GM23338 (cell line): ENCODE measurements around the gene DYTN.

Experiments used
- CREB1 ChIP-seq: fragments of 250-450 bp; sonication (Bioruptor Pico); IDR thresholded peaks from 2 replicates; pipeline ENCODE4 v1.5.0; 2020; ENCODE audit warnings: low read depth, mild to moderate bottlenecking, moderate library complexity
- EZH2 ChIP-seq: fragments of 200-600 bp; sonication (generic); IDR thresholded peaks from one replicate; pipeline ENCODE4 v1.8.0; 2017; ENCODE audit warnings: antibody characterized with exemption, mild to moderate bottlenecking, low read depth; ENCODE audit not compliant: unreplicated experiment
- EZH2phosphoT487 ChIP-seq: fragments of 200-600 bp; sonication (generic); IDR thresholded peaks from one replicate; pipeline ENCODE4 v1.8.1; 2018; ENCODE audit warnings: antibody characterized with exemption; ENCODE audit not compliant: unreplicated experiment
- JUNB ChIP-seq: IDR thresholded peaks from one replicate; pipeline ENCODE4 v1.6.1; 2016; ENCODE audit warnings: antibody characterized with exemption; ENCODE audit not compliant: unreplicated experiment
- NANOG ChIP-seq: IDR thresholded peaks from 2 replicates; pipeline ENCODE4 v1.6.1; 2016; ENCODE audit warnings: antibody characterized with exemption, borderline replicate concordance
- POLR2AphosphoS5 ChIP-seq: IDR thresholded peaks from 2 replicates; pipeline ENCODE4 v1.6.1; 2016; ENCODE audit warnings: antibody characterized with exemption, low read depth
- STAT1 ChIP-seq: IDR thresholded peaks from one replicate; pipeline ENCODE4 v1.6.1; 2016; ENCODE audit warnings: antibody characterized with exemption; ENCODE audit not compliant: unreplicated experiment
- ZNF331 ChIP-seq: fragments of 250-450 bp; sonication (Bioruptor Pico); IDR thresholded peaks from 2 replicates; pipeline ENCODE4 v1.5.0; 2020; ENCODE audit warnings: low read depth, mild to moderate bottlenecking, moderate library complexity
- TF ChIP-seq, protein P1 (sequence below), 2 experiments: fragments of 200-600 bp in 1 of 2; sonication (generic) in 1 of 2; conservative IDR thresholded peaks; 2 replicates each; pipeline versions ENCODE4 v1.5.1 to v1.6.1; 2016 to 2017; ENCODE audit warnings: antibody characterized with exemption in 2 of 2, low read depth in 2 of 2, mild to moderate bottlenecking in 2 of 2, moderate library complexity in 1 of 2
- TF ChIP-seq, protein P2 (sequence below): IDR thresholded peaks from one replicate; pipeline ENCODE4 v1.6.1; 2018; ENCODE audit warnings: antibody characterized with exemption; ENCODE audit not compliant: unreplicated experiment
- TF ChIP-seq, protein P3 (sequence below): IDR thresholded peaks from 2 replicates; pipeline ENCODE4 v1.6.1; 2016; ENCODE audit warnings: antibody characterized with exemption
- TF ChIP-seq, protein P4 (sequence below): fragments of 250-450 bp; sonication (Bioruptor Pico); IDR thresholded peaks from 2 replicates; pipeline ENCODE4 v1.5.0; 2020; ENCODE audit warnings: mild to moderate bottlenecking, moderate library complexity

GRCh38 chr2:206727287-206727686 lies 9.1 kb upstream of the DYTN start:
- TF ChIP-seq, protein P1, sequence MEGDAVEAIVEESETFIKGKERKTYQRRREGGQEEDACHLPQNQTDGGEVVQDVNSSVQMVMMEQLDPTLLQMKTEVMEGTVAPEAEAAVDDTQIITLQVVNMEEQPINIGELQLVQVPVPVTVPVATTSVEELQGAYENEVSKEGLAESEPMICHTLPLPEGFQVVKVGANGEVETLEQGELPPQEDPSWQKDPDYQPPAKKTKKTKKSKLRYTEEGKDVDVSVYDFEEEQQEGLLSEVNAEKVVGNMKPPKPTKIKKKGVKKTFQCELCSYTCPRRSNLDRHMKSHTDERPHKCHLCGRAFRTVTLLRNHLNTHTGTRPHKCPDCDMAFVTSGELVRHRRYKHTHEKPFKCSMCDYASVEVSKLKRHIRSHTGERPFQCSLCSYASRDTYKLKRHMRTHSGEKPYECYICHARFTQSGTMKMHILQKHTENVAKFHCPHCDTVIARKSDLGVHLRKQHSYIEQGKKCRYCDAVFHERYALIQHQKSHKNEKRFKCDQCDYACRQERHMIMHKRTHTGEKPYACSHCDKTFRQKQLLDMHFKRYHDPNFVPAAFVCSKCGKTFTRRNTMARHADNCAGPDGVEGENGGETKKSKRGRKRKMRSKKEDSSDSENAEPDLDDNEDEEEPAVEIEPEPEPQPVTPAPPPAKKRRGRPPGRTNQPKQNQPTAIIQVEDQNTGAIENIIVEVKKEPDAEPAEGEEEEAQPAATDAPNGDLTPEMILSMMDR (conservative IDR thresholded peaks at IDR 0.05; ENCODE audit: low read depth in 2 of 2): no peak
- TF ChIP-seq EZH2 (no peak), CREB1 (CRISPR knock-in tag) (no peak), ZNF331 (CRISPR knock-in tag) (no peak), EZH2phosphoT487 (no peak), POLR2AphosphoS5 (no peak), JUNB (no peak), STAT1 (no peak), NANOG (no peak)
- TF ChIP-seq, protein P2, sequence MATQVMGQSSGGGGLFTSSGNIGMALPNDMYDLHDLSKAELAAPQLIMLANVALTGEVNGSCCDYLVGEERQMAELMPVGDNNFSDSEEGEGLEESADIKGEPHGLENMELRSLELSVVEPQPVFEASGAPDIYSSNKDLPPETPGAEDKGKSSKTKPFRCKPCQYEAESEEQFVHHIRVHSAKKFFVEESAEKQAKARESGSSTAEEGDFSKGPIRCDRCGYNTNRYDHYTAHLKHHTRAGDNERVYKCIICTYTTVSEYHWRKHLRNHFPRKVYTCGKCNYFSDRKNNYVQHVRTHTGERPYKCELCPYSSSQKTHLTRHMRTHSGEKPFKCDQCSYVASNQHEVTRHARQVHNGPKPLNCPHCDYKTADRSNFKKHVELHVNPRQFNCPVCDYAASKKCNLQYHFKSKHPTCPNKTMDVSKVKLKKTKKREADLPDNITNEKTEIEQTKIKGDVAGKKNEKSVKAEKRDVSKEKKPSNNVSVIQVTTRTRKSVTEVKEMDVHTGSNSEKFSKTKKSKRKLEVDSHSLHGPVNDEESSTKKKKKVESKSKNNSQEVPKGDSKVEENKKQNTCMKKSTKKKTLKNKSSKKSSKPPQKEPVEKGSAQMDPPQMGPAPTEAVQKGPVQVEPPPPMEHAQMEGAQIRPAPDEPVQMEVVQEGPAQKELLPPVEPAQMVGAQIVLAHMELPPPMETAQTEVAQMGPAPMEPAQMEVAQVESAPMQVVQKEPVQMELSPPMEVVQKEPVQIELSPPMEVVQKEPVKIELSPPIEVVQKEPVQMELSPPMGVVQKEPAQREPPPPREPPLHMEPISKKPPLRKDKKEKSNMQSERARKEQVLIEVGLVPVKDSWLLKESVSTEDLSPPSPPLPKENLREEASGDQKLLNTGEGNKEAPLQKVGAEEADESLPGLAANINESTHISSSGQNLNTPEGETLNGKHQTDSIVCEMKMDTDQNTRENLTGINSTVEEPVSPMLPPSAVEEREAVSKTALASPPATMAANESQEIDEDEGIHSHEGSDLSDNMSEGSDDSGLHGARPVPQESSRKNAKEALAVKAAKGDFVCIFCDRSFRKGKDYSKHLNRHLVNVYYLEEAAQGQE: no peak
- TF ChIP-seq, protein P3, sequence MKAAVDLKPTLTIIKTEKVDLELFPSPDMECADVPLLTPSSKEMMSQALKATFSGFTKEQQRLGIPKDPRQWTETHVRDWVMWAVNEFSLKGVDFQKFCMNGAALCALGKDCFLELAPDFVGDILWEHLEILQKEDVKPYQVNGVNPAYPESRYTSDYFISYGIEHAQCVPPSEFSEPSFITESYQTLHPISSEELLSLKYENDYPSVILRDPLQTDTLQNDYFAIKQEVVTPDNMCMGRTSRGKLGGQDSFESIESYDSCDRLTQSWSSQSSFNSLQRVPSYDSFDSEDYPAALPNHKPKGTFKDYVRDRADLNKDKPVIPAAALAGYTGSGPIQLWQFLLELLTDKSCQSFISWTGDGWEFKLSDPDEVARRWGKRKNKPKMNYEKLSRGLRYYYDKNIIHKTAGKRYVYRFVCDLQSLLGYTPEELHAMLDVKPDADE: no peak
- TF ChIP-seq, protein P4, sequence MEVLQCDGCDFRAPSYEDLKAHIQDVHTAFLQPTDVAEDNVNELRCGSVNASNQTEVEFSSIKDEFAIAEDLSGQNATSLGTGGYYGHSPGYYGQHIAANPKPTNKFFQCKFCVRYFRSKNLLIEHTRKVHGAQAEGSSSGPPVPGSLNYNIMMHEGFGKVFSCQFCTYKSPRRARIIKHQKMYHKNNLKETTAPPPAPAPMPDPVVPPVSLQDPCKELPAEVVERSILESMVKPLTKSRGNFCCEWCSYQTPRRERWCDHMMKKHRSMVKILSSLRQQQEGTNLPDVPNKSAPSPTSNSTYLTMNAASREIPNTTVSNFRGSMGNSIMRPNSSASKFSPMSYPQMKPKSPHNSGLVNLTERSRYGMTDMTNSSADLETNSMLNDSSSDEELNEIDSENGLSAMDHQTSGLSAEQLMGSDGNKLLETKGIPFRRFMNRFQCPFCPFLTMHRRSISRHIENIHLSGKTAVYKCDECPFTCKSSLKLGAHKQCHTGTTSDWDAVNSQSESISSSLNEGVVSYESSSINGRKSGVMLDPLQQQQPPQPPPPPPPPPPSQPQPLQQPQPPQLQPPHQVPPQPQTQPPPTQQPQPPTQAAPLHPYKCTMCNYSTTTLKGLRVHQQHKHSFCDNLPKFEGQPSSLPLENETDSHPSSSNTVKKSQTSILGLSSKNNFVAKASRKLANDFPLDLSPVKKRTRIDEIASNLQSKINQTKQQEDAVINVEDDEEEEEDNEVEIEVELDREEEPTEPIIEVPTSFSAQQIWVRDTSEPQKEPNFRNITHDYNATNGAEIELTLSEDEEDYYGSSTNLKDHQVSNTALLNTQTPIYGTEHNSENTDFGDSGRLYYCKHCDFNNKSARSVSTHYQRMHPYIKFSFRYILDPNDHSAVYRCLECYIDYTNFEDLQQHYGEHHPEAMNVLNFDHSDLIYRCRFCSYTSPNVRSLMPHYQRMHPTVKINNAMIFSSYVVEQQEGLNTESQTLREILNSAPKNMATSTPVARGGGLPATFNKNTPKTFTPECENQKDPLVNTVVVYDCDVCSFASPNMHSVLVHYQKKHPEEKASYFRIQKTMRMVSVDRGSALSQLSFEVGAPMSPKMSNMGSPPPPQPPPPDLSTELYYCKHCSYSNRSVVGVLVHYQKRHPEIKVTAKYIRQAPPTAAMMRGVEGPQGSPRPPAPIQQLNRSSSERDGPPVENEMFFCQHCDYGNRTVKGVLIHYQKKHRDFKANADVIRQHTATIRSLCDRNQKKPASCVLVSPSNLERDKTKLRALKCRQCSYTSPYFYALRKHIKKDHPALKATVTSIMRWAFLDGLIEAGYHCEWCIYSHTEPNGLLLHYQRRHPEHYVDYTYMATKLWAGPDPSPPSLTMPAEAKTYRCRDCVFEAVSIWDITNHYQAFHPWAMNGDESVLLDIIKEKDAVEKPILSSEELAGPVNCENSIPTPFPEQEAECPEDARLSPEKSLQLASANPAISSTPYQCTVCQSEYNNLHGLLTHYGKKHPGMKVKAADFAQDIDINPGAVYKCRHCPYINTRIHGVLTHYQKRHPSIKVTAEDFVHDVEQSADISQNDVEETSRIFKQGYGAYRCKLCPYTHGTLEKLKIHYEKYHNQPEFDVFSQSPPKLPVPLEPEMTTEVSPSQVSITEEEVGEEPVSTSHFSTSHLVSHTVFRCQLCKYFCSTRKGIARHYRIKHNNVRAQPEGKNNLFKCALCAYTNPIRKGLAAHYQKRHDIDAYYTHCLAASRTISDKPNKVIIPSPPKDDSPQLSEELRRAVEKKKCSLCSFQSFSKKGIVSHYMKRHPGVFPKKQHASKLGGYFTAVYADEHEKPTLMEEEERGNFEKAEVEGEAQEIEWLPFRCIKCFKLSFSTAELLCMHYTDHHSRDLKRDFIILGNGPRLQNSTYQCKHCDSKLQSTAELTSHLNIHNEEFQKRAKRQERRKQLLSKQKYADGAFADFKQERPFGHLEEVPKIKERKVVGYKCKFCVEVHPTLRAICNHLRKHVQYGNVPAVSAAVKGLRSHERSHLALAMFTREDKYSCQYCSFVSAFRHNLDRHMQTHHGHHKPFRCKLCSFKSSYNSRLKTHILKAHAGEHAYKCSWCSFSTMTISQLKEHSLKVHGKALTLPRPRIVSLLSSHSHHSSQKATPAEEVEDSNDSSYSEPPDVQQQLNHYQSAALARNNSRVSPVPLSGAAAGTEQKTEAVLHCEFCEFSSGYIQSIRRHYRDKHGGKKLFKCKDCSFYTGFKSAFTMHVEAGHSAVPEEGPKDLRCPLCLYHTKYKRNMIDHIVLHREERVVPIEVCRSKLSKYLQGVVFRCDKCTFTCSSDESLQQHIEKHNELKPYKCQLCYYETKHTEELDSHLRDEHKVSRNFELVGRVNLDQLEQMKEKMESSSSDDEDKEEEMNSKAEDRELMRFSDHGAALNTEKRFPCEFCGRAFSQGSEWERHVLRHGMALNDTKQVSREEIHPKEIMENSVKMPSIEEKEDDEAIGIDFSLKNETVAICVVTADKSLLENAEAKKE (CRISPR knock-in tag): no peak
